HG02885 (cell line): ENCODE measurements around the gene ITGA7.

Experiments used
- ATAC-seq: cut with Tn5 transposase; IDR thresholded peaks from one replicate; pipeline ENCODE4 v1.9.1; 2021; ENCODE audit warnings: mild to moderate bottlenecking; ENCODE audit not compliant: unreplicated experiment, poor library complexity

The ITGA7 gene

GRCh38 chr12:55707841-55708694, at the start of gene ITGA7:
TSS of gene ITGA7 (minus strand) at chr12:55707904. CDS start at chr12:55707682, 222 bp downstream.
- peak; percentile 76 for ATAC-seq

GRCh38 chr12:55755246-55755645, 47.5 kb upstream of the ITGA7 start:
- ATAC-seq, result no peak

- no peak for ATAC-seq
Observed at GRCh38 chr12:55748230-55748993, 40.7 kb upstream of the ITGA7 start.

GRCh38 chr12:55746913-55747231, 39.2 kb upstream of the ITGA7 start:
- no peak for ATAC-seq

- no peak for ATAC-seq
Observed at GRCh38 chr12:55746174-55746912, 38.6 kb upstream of the ITGA7 start.

GRCh38 chr12:55745361-55746173, 37.9 kb upstream of the ITGA7 start:
- ATAC-seq, result no peak

GRCh38 chr12:55744340-55745030, 36.8 kb upstream of the ITGA7 start:
- no peak for ATAC-seq

- ATAC-seq, result peak; percentile 53
Observed at GRCh38 chr12:55743406-55744339, 36.0 kb upstream of the ITGA7 start.

- ATAC-seq, result peak; percentile 60
Observed at GRCh38 chr12:55742719-55743405, 35.2 kb upstream of the ITGA7 start, which contains the start of gene GDF11. TSS of gene GDF11 (plus strand) at chr12:55743122. CDS start at chr12:55743317, 195 bp downstream.

GRCh38 chr12:55741931-55742680, 34.4 kb upstream of the ITGA7 start:
- no peak for ATAC-seq

- no peak for ATAC-seq
Observed at GRCh38 chr12:55739025-55739378, 31.3 kb upstream of the ITGA7 start.

- peak; percentile 77 for ATAC-seq
Observed at GRCh38 chr12:55738123-55739024, 30.7 kb upstream of the ITGA7 start.

GRCh38 chr12:55737581-55738122, 29.9 kb upstream of the ITGA7 start:
- ATAC-seq, result no peak

- peak; percentile 43 for ATAC-seq
Observed at GRCh38 chr12:55736780-55737580, 29.3 kb upstream of the ITGA7 start.

- no peak for ATAC-seq
Observed at GRCh38 chr12:55736076-55736475, 28.4 kb upstream of the ITGA7 start.
